SKM-1 (cell line): ENCODE measurements around the gene TLK2.
"Not testable (repeated sequence)": the region's sequence is repeated elsewhere in the genome, so short reads cannot be mapped to it uniquely, and the experiment has no call there.

Source experiments
- DNase-seq: peaks from one replicate; lab custom pipeline; 2025; ENCODE audit not compliant: unreplicated experiment; lab: John Stamatoyannopoulos, UW

TLK2 gene

DNA sequence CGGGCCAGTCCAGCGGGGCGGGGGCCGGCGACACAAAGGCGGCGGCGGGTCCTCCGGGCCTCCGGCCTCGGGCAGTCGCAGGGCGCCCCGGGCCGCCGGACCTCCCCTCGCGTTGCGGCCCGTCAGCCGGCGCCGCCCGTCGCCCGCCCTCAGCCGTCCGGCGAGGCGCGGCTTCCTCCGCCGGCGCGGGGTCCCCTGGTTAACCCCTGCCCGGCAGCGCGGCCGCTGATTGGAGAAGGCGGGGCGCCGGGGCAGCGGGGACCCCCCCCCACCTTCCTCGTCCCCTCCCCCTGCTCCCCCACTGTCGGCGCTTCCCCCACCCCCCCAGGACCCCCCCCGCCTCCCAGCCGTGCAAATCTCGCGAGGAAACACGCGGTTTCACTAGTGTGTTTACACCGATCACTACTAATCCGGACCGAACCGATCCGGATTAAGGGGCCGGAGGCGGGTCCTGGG, at the start of gene TLK2:
Gene TLK2, plus strand, starts transcription at position 402 of the 456 bp plus-strand sequence. CDS start 2,301 bp downstream, outside the sequence.
- peak; percentile 55 for DNase-seq

DNA sequence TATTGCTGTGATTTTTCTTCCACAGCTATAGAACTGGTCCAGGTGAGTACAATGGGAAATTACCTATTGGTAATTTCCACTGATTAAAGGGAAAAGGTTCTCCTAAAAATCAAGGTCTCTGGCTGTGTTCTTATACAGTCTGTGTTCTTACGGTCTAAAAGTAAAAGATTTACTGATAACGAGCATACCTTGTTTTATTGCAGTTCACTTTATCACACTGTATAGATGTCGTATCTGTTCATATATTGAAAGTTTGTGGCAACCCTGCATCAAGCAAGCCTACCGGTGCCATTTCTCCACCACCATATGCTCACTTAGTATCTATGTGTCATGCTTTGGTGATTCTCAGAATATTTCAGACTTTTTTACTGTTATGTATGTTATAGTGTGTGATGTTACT, 43.4 kb upstream of the TLK2 start:
- DNase-seq: not testable (repeated sequence)

GRCh38 chr17:62441181-62441580, 37.4 kb upstream of the TLK2 start:
- not testable (repeated sequence) for DNase-seq

GRCh38 chr17:62444063-62444462, 34.6 kb upstream of the TLK2 start:
- no peak for DNase-seq

DNA sequence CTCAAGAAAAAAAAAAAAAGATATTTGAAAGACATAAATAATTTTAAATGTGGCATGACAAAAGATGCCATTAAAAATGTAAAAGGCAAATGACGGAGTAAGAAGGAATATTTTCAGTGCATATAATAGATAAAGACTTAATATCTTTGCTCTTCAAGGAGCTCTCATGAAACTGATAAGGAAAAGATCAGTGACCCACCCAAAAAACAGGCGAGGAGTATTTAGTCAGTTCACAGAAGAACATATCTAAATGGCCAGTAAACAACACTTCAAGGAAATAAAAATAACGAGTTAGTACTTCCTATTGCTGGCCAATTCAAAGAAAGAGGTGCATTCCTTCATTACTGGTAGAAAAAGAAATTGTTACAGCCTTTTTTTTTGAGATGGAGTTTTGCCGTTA, 32.8 kb upstream of the TLK2 start:
- not testable (repeated sequence) for DNase-seq

DNA sequence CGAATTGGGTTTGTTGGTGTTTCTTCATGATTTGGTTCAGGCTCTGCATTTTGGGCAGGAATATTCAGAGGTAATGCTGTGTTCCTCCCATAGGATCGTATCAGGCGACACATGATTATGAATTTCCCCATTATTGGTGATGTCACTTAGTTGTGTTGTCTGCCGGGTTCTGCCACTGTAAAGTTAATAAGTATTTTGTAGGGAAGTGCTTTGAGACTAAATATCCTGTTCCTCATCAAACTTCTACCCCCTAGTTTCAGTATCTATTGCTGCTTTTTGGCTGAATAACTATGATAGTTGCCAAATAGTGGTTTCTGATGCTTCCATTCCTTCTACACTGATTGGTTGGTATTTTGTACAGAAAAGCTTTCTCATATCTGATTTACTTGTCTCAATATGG, 26.4 kb upstream of the TLK2 start:
- DNase-seq: not testable (repeated sequence)

DNA sequence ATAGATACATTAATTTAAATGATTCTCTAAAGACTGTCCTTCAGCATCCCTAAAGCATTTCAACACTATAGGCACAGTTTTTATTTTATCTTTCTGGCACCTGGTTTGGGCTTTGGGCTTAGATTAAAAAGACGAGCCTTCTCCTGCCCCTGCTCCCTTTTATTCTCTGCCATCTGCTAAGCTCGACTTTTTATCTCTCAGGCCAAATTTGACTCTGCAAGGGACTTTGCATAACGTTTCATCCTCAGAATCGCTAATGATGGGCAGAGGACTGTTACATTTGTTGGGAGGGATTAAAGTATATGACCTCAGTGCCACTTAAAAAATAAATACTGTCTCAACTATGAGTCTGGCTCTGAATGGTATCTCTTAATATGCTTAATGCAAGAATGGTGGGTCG, 25.6 kb upstream of the TLK2 start:
- not testable (repeated sequence) for DNase-seq

GRCh38 chr17:62453656-62454055, 25.0 kb upstream of the TLK2 start:
- not testable (repeated sequence) for DNase-seq

GRCh38 chr17:62454111-62454510, 24.5 kb upstream of the TLK2 start:
- DNase-seq: not testable (repeated sequence)

DNA sequence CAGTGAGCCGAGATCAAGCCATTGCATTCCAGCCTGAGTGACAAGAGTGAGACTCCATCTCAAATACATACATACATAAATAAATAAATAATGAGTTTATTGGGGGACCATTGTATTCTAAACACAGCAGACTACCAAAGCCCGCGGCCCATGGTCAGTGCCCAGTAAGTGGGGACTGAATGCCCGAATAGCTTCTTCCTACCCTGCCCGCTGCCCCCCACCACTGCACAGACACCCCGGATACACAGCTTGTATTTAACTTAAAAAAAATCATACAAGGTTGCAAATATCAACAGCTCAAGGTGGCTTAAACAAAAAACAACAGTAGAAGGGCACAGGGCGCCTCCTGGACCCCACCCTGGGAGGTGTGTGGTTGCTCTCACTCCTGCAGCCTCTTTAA, 22.6 kb upstream of the TLK2 start:
- no peak for DNase-seq

DNA sequence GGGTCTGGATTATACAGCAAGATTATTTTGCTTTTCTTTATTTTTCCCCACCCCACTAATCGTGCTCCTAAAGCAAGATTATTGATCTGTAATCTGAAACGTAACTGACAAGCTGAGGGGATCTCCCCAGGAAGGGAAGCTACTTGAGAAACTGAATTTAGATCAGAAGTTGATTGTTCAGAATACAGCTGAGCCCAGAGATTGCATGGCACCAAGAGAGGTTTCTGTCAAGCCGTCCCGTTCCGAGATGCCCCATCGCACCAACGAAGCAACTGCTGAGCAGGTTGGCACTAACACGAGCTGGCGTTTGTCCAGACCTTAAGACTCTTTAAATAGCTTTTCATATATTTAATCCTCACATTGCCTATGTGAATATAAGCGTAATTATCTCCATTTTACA, 20.1 kb upstream of the TLK2 start:
- not testable (repeated sequence) for DNase-seq

GRCh38 chr17:62464422-62464821, 14.2 kb upstream of the TLK2 start:
- DNase-seq: not testable (repeated sequence)

DNA sequence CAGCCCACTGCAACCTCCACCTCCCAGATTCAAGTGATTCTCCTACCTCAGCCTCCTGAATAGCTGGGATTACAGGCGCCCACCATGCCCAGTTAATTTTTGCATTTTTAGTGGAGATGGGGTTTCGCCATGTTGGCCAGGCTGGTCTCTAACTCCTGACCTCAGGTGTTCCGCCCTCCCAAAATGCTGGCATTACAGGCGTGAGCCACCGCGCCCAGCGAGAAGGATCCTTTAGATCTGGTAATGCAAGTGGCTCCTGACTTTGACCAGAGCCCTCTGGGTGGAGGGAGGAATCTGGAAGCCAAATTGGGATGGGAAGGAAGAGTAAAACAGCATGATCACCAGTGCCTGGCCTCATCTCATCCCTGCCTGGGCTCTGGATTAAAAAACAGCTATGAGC, 13.4 kb upstream of the TLK2 start:
- not testable (repeated sequence) for DNase-seq

DNA sequence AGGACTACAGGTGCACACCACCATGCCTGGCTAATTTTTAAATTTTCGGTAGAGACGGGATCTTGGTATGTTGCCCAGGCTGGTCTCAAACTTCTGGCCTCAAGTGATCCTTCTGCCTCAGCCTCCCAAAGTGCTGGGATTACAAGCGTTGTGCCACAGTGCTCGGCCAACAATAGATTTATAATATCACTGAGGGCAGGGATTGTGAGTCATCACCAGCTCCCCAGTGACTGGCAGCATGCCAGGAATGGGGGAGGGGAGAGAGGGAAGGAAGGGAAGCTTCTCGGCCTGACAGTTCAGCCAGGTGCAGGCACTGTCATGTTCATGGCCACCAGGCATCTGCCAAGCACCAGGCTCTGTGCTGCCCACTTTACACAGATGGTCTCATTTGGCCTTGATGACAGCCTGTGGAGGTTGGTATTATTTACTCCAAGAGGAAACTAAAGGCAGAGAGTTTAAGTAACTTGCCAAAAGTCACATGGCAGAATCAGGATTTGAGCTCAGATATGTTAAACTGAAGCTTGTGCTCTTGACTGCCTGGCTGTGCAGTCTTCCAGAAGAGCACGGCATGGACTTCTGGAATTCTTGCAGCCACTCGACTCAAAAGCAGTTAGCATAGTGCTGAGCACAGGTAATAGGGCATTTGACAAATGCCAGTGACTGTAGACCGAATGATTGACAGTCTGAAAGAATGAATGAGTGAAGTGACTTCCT, 7.8 kb upstream of the TLK2 start:
- not testable (repeated sequence) for DNase-seq

DNA sequence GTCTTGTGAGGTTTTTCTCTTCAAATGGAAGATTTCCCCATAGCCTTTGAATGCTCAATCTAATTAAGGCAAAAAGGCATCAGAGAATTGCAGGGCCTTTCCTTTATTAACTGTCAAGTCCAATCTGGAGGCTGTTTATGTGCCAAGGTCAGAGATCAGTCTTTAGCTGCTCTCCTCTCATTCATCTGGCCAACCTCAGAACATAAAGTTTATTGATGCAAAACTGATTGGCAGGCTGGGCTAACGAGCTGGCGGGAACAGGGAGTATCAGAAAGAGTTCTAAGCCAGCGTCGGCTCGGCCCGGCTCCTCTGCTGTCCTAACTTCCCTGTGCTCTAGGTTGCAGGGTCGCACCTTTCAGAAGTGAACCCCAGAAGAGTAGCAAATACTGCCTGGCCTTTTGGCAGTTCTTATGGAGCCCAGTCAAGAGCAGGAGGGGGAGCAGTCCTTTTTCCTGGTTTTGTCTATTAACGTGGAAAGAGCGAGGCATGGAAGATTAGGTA, 7.2 kb upstream of the TLK2 start:
- not testable (repeated sequence) for DNase-seq

DNA sequence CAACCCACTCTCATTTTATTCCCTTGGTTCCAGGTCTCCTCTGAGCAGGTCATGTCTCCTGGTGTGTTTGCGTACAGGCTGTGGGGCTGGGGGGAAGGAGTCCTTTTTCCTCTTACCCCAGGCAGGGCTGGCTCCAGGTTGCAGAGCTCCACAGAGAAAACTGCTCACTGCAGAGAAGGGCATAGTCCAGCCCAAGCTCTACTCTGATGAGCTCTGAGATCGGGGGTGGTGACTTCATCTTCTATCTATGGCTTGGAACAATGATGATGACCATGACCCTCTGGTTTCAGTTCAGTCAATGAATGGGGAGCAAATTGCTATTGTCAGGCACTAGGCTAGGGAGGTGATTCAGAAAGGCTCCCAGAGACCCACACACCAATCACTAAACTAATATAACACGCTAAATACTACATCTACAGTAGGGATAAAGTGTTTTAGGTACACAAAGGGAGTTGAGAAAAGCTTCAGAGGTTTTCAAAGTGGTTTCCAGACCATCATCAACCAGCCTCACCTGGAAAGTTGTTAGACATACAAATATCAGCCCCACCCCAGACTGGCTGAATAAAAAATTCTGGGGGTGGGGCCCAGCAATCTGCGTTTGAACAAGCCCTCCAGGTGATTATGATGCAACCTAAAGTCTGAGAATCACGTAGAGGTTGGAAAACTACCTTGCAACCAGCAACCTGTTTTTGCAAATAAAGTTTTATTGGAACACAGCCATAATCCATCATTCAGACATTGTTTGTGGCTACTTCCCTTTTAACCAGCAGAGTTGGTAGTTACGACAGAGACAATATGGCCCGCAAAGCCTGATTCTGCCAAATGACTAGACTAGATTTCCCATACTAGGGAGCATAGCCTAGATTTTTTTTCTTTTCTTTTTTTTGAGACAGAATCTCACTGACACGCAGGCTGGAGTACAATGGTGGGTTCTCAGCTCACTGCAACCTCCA, 5.3 kb upstream of the TLK2 start:
- DNase-seq: not testable (repeated sequence)

DNA sequence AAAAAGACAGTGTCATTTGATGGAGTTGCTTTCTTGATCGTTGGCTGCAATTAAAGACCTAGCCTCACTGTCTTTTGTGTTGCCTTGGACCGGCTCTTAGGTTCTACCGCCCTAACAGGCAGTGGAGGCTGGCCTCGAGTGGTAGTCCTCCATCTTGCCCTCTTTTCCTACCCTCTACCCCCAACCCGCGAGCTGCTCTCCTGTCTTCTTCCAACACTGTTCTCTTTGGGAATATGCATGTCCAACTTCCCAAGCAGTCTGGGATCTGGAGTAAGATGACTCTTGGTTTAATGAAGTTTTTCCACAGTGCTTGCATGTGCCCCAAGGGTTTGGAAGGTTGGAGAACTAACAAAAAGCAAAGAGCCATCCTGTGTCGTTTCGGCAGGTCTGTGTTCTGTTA, 1.5 kb upstream of the TLK2 start:
- not testable (repeated sequence) for DNase-seq

DNA sequence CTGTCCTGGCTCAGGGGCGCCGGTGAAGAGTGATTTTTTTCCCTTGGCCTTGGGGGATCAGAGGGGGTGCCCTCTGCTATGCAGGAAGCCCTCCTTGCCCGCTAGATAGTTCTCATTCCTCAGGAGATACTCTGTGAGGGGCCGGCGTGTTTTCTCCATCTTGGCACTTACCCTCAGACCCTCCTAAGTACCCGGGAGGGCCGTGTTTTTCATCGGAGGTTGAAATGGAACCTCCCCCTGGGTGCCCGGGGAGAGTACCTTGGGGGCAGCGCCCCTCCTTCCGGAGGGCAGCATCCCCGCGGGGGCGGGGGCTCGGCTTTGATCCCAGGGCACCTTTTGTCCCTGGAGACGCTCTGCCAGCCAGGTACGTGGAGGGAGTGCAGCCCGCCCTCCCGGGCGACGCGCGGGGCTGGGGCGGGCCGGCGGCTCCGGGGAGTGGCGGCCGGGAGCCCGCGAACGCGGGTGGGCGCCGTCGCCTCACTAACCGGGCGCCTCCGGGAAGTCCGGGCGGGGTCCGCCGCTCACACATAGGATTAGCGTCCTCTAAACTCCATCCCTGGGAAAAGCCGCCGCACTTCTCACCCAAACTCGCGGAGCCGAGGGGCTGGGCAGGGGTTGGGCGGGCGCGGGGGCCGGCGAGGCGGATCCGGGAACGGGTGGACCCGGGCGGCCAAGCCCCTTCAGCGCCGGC, 762 bp upstream of the TLK2 start:
- not testable (repeated sequence) for DNase-seq

DNA sequence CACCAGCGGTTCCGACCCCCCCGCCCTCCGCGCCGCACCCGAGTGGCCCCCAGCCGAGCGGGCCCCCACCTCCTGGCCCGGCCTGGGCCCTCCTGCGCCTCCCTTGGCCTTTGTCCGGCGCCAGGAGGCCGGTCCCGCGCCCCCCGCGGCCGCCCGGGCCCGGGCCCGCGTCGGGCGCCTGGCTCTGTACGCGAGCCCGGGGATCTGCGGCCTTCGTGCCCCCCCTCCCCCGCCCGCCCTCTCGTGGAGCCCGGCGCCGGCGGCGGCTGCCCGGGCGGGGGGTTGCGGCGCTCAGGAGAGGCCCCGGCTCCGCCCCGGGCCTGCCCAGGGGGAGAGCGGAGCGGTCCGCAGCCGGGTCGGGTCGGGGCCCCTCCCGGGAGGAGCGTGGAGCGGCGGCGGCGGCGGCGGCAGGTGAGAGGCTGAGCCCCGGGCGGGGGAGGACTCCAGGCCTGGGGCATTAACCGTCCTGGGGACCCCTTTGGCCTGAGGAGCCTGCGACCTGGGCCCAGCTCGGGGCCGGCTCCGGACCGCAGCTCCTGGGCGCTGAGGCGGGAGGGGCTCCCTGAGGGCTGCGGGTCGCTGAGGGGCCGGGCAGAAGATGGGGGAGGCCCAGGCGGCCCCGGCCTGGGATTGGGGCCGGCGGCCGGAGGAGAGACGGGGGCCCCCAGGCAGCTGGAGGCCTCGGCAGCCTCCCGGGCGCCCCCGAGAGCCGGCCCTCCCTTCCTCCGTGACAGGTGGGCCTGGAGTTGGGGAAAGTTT, 434 bp downstream of the TLK2 start:
- DNase-seq: not testable (repeated sequence)

- DNase-seq: not testable (repeated sequence)
Observed at GRCh38 chr17:62479639-62480258, 1.1 kb downstream of the TLK2 start.
